ENCODE results near the gene MGST2.

DNA sequence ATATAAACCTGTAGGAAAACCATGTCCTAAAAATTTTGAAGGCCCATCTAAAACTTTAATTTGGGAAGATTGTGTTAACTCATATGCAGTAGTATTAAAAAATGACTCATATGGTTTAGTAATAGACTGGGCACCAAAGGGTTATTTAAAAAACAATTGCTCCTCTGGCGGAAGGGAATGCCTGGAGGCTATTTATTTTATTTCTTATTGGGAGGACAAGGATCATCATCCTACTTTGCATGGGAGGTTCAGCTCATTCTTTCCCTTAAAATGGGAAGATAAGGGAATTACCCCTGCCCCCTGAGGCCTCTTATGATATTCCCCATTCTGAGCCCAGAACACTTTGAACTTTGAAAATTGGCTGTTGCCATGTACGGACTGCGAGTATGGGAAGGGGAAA, 29.7 kb upstream of the MGST2 start:
- TF ChIP-seq TOX (CRISPR knock-in tag; IDR thresholded peaks at IDR 0.05; ENCODE audit: borderline replicate concordance): no peak
- no peak for TF ChIP-seq OSR1 (CRISPR knock-in tag; IDR thresholded peaks at IDR 0.05)
- TF ChIP-seq ZFP30 (CRISPR knock-in tag; IDR thresholded peaks at IDR 0.05): no peak
- TF ChIP-seq PPARA (CRISPR knock-in tag; IDR thresholded peaks at IDR 0.05; ENCODE audit: borderline replicate concordance): no peak
- TF ChIP-seq CSDC2 (CRISPR knock-in tag; IDR thresholded peaks at IDR 0.05): no peak

All from SK-N-SH treated with all-trans-retinoic acid at 6 μM for 48 hours (cell line).